Measurements from ENCODE around the gene CD4.

CD4 gene

GRCh38 chr12:6790496-6791150 is 1.3 kb downstream of the CD4 start:
- TF ChIP-seq CTCF (IDR thresholded peaks at IDR 0.05), result no peak
- H3K4me1 ChIP-seq (ENCODE audit: control insufficient read depth in 1 of 2, insufficient read depth in 1 of 2, low read depth in 1 of 2, low read length in 1 of 2), result peaks cover 29 to 36% of the 10 kb centered on the region in 2 experiments
- H3K27ac ChIP-seq, result no peak overlapping the region
- H3K27me3 ChIP-seq, result no peaks in the 10 kb centered on the region
- no peak overlapping the region for H3K4me3 ChIP-seq (ENCODE audit: low read depth in 1 of 2, low read length in 1 of 2)
- H3K36me3 ChIP-seq, result no peaks in the 10 kb centered on the region
- H3K9me3 ChIP-seq, result no peaks in the 10 kb centered on the region

GRCh38 chr12:6791931-6792520 is 2.7 kb downstream of the CD4 start:
- Histone ChIP-seq H3K9me3 (no peaks in the 10 kb centered on the region), H3K27ac (peak overlapping the region; percentile 76), H3K36me3 (no peaks in the 10 kb centered on the region), H3K4me3 (ENCODE audit: low read depth in 1 of 2, low read length in 1 of 2) (peak overlapping the region; percentile 15 to 47), H3K4me1 (ENCODE audit: control insufficient read depth in 1 of 2, insufficient read depth in 1 of 2, low read depth in 1 of 2, low read length in 1 of 2) (peaks cover 26 to 35% of the 10 kb centered on the region in 2 experiments), H3K27me3 (no peaks in the 10 kb centered on the region)
- no peak for TF ChIP-seq CTCF (IDR thresholded peaks at IDR 0.05)

GRCh38 chr12:6792522-6793201 is 3.3 kb downstream of the CD4 start:
- Histone ChIP-seq H3K9me3 (no peaks in the 10 kb centered on the region), H3K27me3 (no peaks in the 10 kb centered on the region), H3K4me3 (ENCODE audit: low read depth in 1 of 2, low read length in 1 of 2) (peak overlapping the region; percentile 15 to 47), H3K27ac (peak overlapping the region; percentile 76), H3K36me3 (no peaks in the 10 kb centered on the region), H3K4me1 (ENCODE audit: control insufficient read depth in 1 of 2, insufficient read depth in 1 of 2, low read depth in 1 of 2, low read length in 1 of 2) (peaks cover 26 to 35% of the 10 kb centered on the region in 2 experiments)
- TF ChIP-seq CTCF (IDR thresholded peaks at IDR 0.05), result no peak

GRCh38 chr12:6795088-6795487 is 5.8 kb downstream of the CD4 start:
- Histone ChIP-seq H3K4me3 (ENCODE audit: low read depth in 1 of 2, low read length in 1 of 2) (no peak overlapping the region), H3K27ac (no peak overlapping the region), H3K4me1 (ENCODE audit: control insufficient read depth in 1 of 2, insufficient read depth in 1 of 2, low read depth in 1 of 2, low read length in 1 of 2) (peaks cover 16 to 22% of the 10 kb centered on the region in 2 experiments), H3K27me3 (no peaks in the 10 kb centered on the region), H3K36me3 (no peaks in the 10 kb centered on the region), H3K9me3 (no peaks in the 10 kb centered on the region)
- no peak for TF ChIP-seq CTCF (IDR thresholded peaks at IDR 0.05)

- H3K4me1 ChIP-seq (ENCODE audit: control insufficient read depth in 1 of 2, insufficient read depth in 1 of 2, low read depth in 1 of 2, low read length in 1 of 2), result peaks cover 16 to 20% of the 10 kb centered on the region in 2 experiments
- no peak overlapping the region for H3K4me3 ChIP-seq (ENCODE audit: low read depth in 1 of 2, low read length in 1 of 2)
- H3K27me3 ChIP-seq, result no peaks in the 10 kb centered on the region
- no peaks in the 10 kb centered on the region for H3K9me3 ChIP-seq
- H3K36me3 ChIP-seq, result no peaks in the 10 kb centered on the region
- TF ChIP-seq CTCF (IDR thresholded peaks at IDR 0.05), result no peak
- H3K27ac ChIP-seq, result no peak overlapping the region
Observed at GRCh38 chr12:6796576-6796975, 7.2 kb downstream of the CD4 start.
